Spleen (tissue), 11 donors: ENCODE measurements around the gene BAIAP2L1. TPM values are rescaled to one million over a fixed set of nuclear protein-coding genes. Genes with fewer than 3 reads are reported as not detected.

Source experiments
- DNase-seq: peaks from one replicate; pipeline ENCODE4 v3.0.0-alpha.2; 2020
- H3K27ac ChIP-seq, 8 donors: fragments of 200-600 bp; sonication (generic) in 7 of 8; 1 replicate in 4 of 8; 2 replicates in 4 of 8; pipeline versions ENCODE4 v1.5.0 to v1.8.0; 2016 to 2021; ENCODE audit warnings: inconsistent platforms in 4 of 8, mild to moderate bottlenecking in 4 of 8, moderate library complexity in 1 of 8
- H3K27me3 ChIP-seq, 7 donors: fragments of 200-600 bp; sonication (generic) in 6 of 7; replicated peaks in 1 of 7; 1 replicate in 4 of 7; 2 replicates in 3 of 7; pipeline versions ENCODE4 v1.5.0 to v1.8.0; 2016 to 2021; ENCODE audit warnings: inconsistent platforms in 3 of 7, mild to moderate bottlenecking in 1 of 7
- H3K36me3 ChIP-seq, 6 donors: fragments of 200-600 bp; sonication (generic) in 5 of 6; 1 replicate in 4 of 6; 2 replicates in 2 of 6; pipeline versions ENCODE4 v1.5.0 to v1.8.0; 2016 to 2021; ENCODE audit warnings: inconsistent platforms in 2 of 6
- H3K4me1 ChIP-seq, 6 donors: fragments of 200-600 bp; sonication (generic) in 5 of 6; 1 replicate in 3 of 6; 2 replicates in 3 of 6; pipeline versions ENCODE4 v1.5.0 to v1.8.0; 2016 to 2021; ENCODE audit warnings: inconsistent platforms in 3 of 6
- H3K4me3 ChIP-seq, 8 donors: fragments of 200-600 bp; sonication (generic) in 7 of 8; 1 replicate in 4 of 8; 2 replicates in 4 of 8; pipeline versions ENCODE4 v1.5.0 to v1.8.0; 2016 to 2021; ENCODE audit warnings: inconsistent platforms in 4 of 8, mild to moderate bottlenecking in 4 of 8, moderate library complexity in 2 of 8
- H3K9me3 ChIP-seq, 8 donors: fragments of 200-600 bp; sonication (generic) in 7 of 8; 1 replicate in 4 of 8; 2 replicates in 4 of 8; pipeline versions ENCODE4 v1.5.0 to v1.8.0; 2016 to 2021; ENCODE audit warnings: inconsistent platforms in 4 of 8
- CTCF ChIP-seq, 11 experiments: fragments of 200-600 bp in 7 of 11; fragments of 450-650 bp in 4 of 11; sonication (generic) in 4 of 11; IDR thresholded peaks in 8 of 11; conservative IDR thresholded peaks in 3 of 11; 1 replicate in 7 of 11; 2 replicates in 4 of 11; pipeline versions ENCODE4 v1.4.0 to v1.8.0; 2016 to 2021; ENCODE audit warnings: antibody characterized with exemption in 11 of 11, inconsistent platforms in 4 of 11, mild to moderate bottlenecking in 1 of 11
- POLR2A ChIP-seq, 3 donors: fragments of 450-650 bp; IDR thresholded peaks; one replicate each; pipeline ENCODE4 v1.5.1; 2017; ENCODE audit warnings: antibody characterized with exemption in 3 of 3, mild to moderate bottlenecking in 1 of 3
- POLR2AphosphoS5 ChIP-seq, 3 donors: sonication (generic); formaldehyde crosslinking; IDR thresholded peaks; one replicate each; pipeline ENCODE4 v1.5.1; 2017; ENCODE audit warnings: antibody characterized with exemption in 3 of 3
- WGBS, 5 donors: extraction: QIAGEN DNeasy Blood & Tissue Kit in 3 of 5; methylation state at CpG; one replicate each; pipeline versions ENCODE4 v1.1.5 to v1.1.7; 2013 to 2018; 5-methylcytosine and 5-hydroxymethylcytosine counted together
- intact Hi-C: fragments of 100-400 bp; cut with DNase I; formaldehyde crosslinking; loops from one replicate; pipeline ENCODE4 v1.15.0; 2023; ENCODE audit warnings: low total_unique reads
- polyA plus RNA-seq, 3 donors: library from polyadenylated mRNA; stranded (reverse); fragments of 200-250 nt; gene quantifications; one replicate each; pipeline ENCODE4 v1.2.1, GENCODE V29; 2013
- total RNA-seq, 7 donors: library from RNA; depleted of rRNA in 3 of 7; stranded (reverse); fragments of >200 nt in 3 of 7; fragmentation: NEBNext Ultra II Directional in 4 of 7; extraction: Animal tissue kit (Norgen Biotek cat#: 25700) in 4 of 7; gene quantifications; one replicate each; pipeline versions ENCODE4 v1.1.0 to v1.2.1, GENCODE V29; 2016 to 2021
- donor health status: healthy with polysubstance abuse.
- donor health status: DM: no; HTN: no; CAD: no; lungs with moderate emphysema.
- donor health status: DM: no; HTN: no; CAD: no.
- donor health status: Bipolar disorder and iron deficiency.
- donor health status: healthy.
- donor health status: DM: no; HTN: no; CAD: no.
- donor health status: DM: yes; HTN: yes; CAD: no.

BAIAP2L1 gene
- total and polyA plus RNA-seq, 10 donors: 0.72 to 2.6 (median 1.5) TPM

- no peaks in the 10 kb centered on the region for H3K9me3 ChIP-seq
- 72 to 83% (median 79%) methylated on average over 11 of the region's 11 CpGs for WGBS, 5 donors
- H3K27ac ChIP-seq: no peak overlapping the region
- H3K4me1 ChIP-seq: peaks cover 19 to 58% (median 36%) of the 10 kb centered on the region in 6 donors
- TF ChIP-seq POLR2AphosphoS5 (IDR thresholded peaks at IDR 0.05) (no peak), POLR2A (IDR thresholded peaks at IDR 0.05) (no peak), CTCF (IDR thresholded peaks at IDR 0.05 in 8 of 11, conservative IDR thresholded peaks at IDR 0.05 in 3 of 11) (no peak)
- intact Hi-C loops: loop anchor here (10.0 kb wide), 1 partner anchor 60 kb away; no protein-coding TSS in a partner anchor
- DNase-seq: no peak
- no peak overlapping the region for H3K4me3 ChIP-seq
- H3K27me3 ChIP-seq: no peaks in the 10 kb centered on the region
- H3K36me3 ChIP-seq: peaks cover 0 to 48% (median 10%) of the 10 kb centered on the region in 6 donors
These were observed 145.8 kb downstream of the BAIAP2L1 start for GRCh38 chr7:98254951-98255610.

DNA sequence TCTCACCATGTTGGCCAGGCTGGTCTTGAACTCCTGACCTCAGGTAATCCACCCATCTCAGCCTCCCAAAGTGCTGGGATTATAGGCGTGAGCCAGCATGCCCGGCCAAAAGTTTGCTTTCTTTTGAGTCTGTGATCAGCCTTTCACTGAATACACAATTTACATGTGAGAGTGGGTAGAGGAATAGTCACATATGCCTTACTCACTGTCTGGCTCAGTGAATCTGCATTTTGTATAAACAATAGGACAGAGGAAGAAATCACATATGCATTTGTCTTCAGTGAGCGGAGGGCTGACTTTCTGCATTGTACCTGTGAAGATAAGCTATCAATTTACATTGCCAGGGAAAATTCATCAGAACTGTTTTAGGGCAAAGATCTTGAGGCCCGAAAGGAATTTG lies 146.4 kb downstream of the BAIAP2L1 start:
- H3K27me3 ChIP-seq: no peaks in the 10 kb centered on the region
- H3K4me1 ChIP-seq: peaks cover 25 to 64% (median 41%) of the 10 kb centered on the region in 6 donors
- no peak for TF ChIP-seq POLR2AphosphoS5 (IDR thresholded peaks at IDR 0.05)
- no peak for TF ChIP-seq POLR2A (IDR thresholded peaks at IDR 0.05)
- TF ChIP-seq CTCF (IDR thresholded peaks at IDR 0.05 in 8 of 11, conservative IDR thresholded peaks at IDR 0.05 in 3 of 11): no peak
- H3K36me3 ChIP-seq: peaks cover 0 to 44% (median 10%) of the 10 kb centered on the region in 6 donors
- no peak for DNase-seq
- WGBS, 5 donors: 94 to 100% (median 97%) methylated on average over 4 of the region's 4 CpGs
- H3K4me3 ChIP-seq: no peak overlapping the region
- intact Hi-C loops: loop anchor here (10.0 kb wide), 1 partner anchor 60 kb away; no protein-coding TSS in a partner anchor
- no peak overlapping the region for H3K27ac ChIP-seq
- no peaks in the 10 kb centered on the region for H3K9me3 ChIP-seq

GRCh38 chr7:98252425-98253054 lies 148.3 kb downstream of the BAIAP2L1 start:
- Histone ChIP-seq H3K27me3 (no peaks in the 10 kb centered on the region), H3K4me3 (peak overlapping the region; percentile 64 to 98 (median 92)), H3K27ac (peak overlapping the region; percentile 79 to 93 (median 88)), H3K4me1 (peaks cover 35 to 84% (median 57%) of the 10 kb centered on the region in 6 donors), H3K9me3 (no peaks in the 10 kb centered on the region), H3K36me3 (peaks cover 0 to 48% (median 9%) of the 10 kb centered on the region in 6 donors)
- intact Hi-C loops: loop anchor here (10.0 kb wide), 1 partner anchor 58 kb away; no protein-coding TSS in a partner anchor
- WGBS, 5 donors: 25 to 32% (median 27%) methylated on average over 29 to 32 of the region's 32 CpGs
- no peak for DNase-seq
- peak in 4 of 11 experiments; percentile 6 to 21 (median 8) for TF ChIP-seq CTCF (IDR thresholded peaks at IDR 0.05 in 8 of 11, conservative IDR thresholded peaks at IDR 0.05 in 3 of 11)
- TF ChIP-seq POLR2AphosphoS5 (IDR thresholded peaks at IDR 0.05): peak in 1 of 3 donors; percentile 30
- no peak for TF ChIP-seq POLR2A (IDR thresholded peaks at IDR 0.05)
